ENCODE data around the gene FABP1. TPM values are rescaled to one million over a fixed set of nuclear protein-coding genes. Genes with fewer than 3 reads are reported as not detected.

The FABP1 gene
- total RNA-seq, 1 donor from 2014 or later, result not detected

DNA sequence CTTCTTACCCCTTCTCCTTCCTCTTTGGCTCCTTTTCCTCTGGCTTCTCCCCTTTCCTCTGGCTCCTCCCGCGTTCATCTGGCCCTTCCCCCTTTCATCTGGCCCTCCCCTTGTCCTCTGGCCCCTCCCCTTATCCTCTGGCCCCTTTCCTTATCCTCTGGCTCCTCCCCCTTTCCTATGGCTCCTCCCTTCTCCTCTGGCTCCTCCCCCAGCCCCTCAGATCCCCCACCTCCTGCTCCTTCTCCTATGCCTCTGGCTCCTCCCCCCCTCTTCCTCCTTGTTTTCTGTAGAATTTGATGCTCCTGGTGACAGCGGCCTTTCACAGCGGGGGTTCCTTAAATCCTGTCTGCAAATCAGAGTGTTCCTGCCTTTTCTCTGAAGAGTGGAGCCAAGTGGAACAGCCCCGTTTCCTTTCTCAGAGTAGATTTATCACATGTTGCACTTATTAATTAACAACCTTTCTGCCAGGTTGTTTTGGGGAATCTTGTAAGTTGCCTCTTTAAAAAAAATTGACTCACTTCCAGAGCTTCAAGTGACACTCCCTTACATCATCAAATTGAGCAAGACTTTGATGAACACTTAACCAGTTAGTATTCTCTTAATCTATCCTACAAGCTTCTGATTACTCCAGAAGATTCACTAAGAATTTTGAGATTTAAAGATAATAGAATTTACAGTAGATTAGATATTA, 27.9 kb downstream of the FABP1 start:
- Histone ChIP-seq H3K4me3 (no peak overlapping the region), H3K9me3 (no peaks in the 10 kb centered on the region), H3K4me1 (no peaks in the 10 kb centered on the region), H3K36me3 (no peaks in the 10 kb centered on the region), H3K27me3 (ENCODE audit: low read depth) (no peaks in the 10 kb centered on the region), H3K27ac (no peak overlapping the region)
- TF ChIP-seq, protein P1, sequence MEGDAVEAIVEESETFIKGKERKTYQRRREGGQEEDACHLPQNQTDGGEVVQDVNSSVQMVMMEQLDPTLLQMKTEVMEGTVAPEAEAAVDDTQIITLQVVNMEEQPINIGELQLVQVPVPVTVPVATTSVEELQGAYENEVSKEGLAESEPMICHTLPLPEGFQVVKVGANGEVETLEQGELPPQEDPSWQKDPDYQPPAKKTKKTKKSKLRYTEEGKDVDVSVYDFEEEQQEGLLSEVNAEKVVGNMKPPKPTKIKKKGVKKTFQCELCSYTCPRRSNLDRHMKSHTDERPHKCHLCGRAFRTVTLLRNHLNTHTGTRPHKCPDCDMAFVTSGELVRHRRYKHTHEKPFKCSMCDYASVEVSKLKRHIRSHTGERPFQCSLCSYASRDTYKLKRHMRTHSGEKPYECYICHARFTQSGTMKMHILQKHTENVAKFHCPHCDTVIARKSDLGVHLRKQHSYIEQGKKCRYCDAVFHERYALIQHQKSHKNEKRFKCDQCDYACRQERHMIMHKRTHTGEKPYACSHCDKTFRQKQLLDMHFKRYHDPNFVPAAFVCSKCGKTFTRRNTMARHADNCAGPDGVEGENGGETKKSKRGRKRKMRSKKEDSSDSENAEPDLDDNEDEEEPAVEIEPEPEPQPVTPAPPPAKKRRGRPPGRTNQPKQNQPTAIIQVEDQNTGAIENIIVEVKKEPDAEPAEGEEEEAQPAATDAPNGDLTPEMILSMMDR (IDR thresholded peaks at IDR 0.05), result no peak
- DNase-seq, result no peak
- no peak for ATAC-seq
- intact Hi-C loops (cut with DNase I), result no loop called here

GRCh38 chr2:88098558-88098900, 29.3 kb downstream of the FABP1 start:
- H3K36me3 ChIP-seq, result no peaks in the 10 kb centered on the region
- intact Hi-C loops (cut with DNase I), result no loop called here
- H3K27me3 ChIP-seq (ENCODE audit: low read depth), result no peaks in the 10 kb centered on the region
- H3K4me3 ChIP-seq, result no peak overlapping the region
- no peaks in the 10 kb centered on the region for H3K9me3 ChIP-seq
- TF ChIP-seq, protein P1 (IDR thresholded peaks at IDR 0.05), result no peak
- no peak for ATAC-seq
- DNase-seq, result no peak
- no peaks in the 10 kb centered on the region for H3K4me1 ChIP-seq
- H3K27ac ChIP-seq, result no peak overlapping the region

GRCh38 chr2:88097891-88098557, 29.8 kb downstream of the FABP1 start:
- no peak for ATAC-seq
- TF ChIP-seq, protein P1 (IDR thresholded peaks at IDR 0.05), result no peak
- Histone ChIP-seq H3K27ac (no peak overlapping the region), H3K27me3 (ENCODE audit: low read depth) (no peaks in the 10 kb centered on the region), H3K36me3 (no peaks in the 10 kb centered on the region), H3K9me3 (no peaks in the 10 kb centered on the region), H3K4me3 (no peak overlapping the region), H3K4me1 (no peaks in the 10 kb centered on the region)
- DNase-seq, result no peak
- intact Hi-C loops (cut with DNase I), result no loop called here

DNA sequence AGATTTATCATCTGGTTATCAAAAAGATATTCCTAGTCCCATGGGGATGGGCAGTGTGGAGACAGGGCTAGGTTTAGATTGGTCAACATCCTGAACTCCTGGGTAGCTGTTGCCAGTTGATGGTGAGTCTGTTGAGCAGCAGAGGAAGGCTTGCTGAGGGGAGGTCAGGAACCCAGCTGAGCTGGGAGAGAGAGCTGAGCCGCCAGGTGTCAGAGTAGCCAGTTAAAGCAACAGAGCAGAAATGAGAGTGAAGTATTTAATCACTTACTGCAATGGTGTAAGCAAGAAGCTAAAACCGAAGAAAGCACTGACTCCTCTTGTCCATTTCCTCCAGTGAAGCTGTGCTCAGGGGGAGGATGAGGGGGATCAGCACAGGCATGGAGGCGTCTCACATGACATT, 30.7 kb downstream of the FABP1 start:
- ATAC-seq (no peak), DNase-seq (no peak)
- intact Hi-C loops (cut with DNase I), result no loop called here
- Histone ChIP-seq H3K4me3 (no peak overlapping the region), H3K9me3 (no peaks in the 10 kb centered on the region), H3K27ac (no peak overlapping the region), H3K36me3 (no peaks in the 10 kb centered on the region), H3K27me3 (ENCODE audit: low read depth) (no peaks in the 10 kb centered on the region), H3K4me1 (no peaks in the 10 kb centered on the region)
- TF ChIP-seq, protein P1 (IDR thresholded peaks at IDR 0.05), result no peak

- intact Hi-C loops (cut with DNase I), result no loop called here
- Histone ChIP-seq H3K9me3 (no peaks in the 10 kb centered on the region), H3K36me3 (no peaks in the 10 kb centered on the region), H3K4me1 (no peaks in the 10 kb centered on the region), H3K27me3 (ENCODE audit: low read depth) (no peaks in the 10 kb centered on the region), H3K27ac (no peak overlapping the region), H3K4me3 (no peak overlapping the region)
- no peak for DNase-seq
- TF ChIP-seq, protein P1 (IDR thresholded peaks at IDR 0.05), result no peak
- no peak for ATAC-seq
Observed at GRCh38 chr2:88096708-88097107, 31.2 kb downstream of the FABP1 start.

Measured in lower lobe of right lung (tissue), 2 donors.